Measurements from ENCODE around the gene METRNL. TPM values are rescaled to one million over a fixed set of nuclear protein-coding genes. Genes with fewer than 3 reads are reported as not detected.
"Not testable (repeated sequence)": the region's sequence is repeated elsewhere in the genome, so short reads cannot be mapped to it uniquely, and the experiment has no call there.

METRNL gene
- total RNA-seq, 4 donors from 2014 or later: 80.3 to 137 (median 87.7) TPM

GRCh38 chr17:83133302-83134121 is 54.1 kb downstream of the METRNL start:
- WGBS, 2 donors: 59 to 64% methylated on average over 11 of the region's 16 CpGs
- Histone ChIP-seq H3K27ac (no peak overlapping the region), H3K4me3 (no peak overlapping the region), H3K27me3 (peaks cover 0 to 58% (median 0%) of the 10 kb centered on the region in 4 donors), H3K36me3 (no peaks in the 10 kb centered on the region), H3K9me3 (no peaks in the 10 kb centered on the region), H3K4me1 (no peaks in the 10 kb centered on the region)
- DNase-seq: no peak
- intact Hi-C loops (cut with DNase I): no loop called here
- TF ChIP-seq POLR2A (IDR thresholded peaks at IDR 0.05): no peak
- TF ChIP-seq, protein P1, sequence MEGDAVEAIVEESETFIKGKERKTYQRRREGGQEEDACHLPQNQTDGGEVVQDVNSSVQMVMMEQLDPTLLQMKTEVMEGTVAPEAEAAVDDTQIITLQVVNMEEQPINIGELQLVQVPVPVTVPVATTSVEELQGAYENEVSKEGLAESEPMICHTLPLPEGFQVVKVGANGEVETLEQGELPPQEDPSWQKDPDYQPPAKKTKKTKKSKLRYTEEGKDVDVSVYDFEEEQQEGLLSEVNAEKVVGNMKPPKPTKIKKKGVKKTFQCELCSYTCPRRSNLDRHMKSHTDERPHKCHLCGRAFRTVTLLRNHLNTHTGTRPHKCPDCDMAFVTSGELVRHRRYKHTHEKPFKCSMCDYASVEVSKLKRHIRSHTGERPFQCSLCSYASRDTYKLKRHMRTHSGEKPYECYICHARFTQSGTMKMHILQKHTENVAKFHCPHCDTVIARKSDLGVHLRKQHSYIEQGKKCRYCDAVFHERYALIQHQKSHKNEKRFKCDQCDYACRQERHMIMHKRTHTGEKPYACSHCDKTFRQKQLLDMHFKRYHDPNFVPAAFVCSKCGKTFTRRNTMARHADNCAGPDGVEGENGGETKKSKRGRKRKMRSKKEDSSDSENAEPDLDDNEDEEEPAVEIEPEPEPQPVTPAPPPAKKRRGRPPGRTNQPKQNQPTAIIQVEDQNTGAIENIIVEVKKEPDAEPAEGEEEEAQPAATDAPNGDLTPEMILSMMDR (IDR thresholded peaks at IDR 0.05): no peak

DNA sequence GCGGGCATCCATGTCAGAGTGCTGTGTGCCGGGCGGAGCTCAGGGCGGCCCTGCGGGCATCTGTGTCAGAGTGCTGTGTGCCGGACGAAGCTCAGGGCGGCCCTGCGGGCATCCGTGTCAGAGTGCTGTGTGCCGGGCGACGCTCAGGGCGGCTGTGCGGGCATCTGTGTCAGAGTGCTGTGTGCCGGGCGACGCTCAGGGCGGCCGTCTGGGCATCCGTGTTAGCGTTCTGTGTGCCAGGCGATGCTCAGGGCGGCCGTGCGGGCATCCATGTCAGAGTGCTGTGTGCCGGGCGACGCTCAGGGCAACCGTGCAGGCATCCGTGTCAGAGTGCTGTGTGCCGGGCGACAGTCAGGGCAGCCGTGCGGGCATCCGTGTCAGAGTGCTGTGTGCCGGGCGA is 55.0 kb downstream of the METRNL start:
- H3K36me3 ChIP-seq; H3K9me3 ChIP-seq; H3K4me1 ChIP-seq; DNase-seq; intact Hi-C loops (cut with DNase I); H3K4me3 ChIP-seq; H3K27ac ChIP-seq: not testable (repeated sequence)
- WGBS, 2 donors: 92 to 100% methylated on average over 1 to 5 of the region's 38 CpGs
- H3K27me3 ChIP-seq: peaks cover 0 to 54% (median 0%) of the 10 kb centered on the region in 4 donors

DNA sequence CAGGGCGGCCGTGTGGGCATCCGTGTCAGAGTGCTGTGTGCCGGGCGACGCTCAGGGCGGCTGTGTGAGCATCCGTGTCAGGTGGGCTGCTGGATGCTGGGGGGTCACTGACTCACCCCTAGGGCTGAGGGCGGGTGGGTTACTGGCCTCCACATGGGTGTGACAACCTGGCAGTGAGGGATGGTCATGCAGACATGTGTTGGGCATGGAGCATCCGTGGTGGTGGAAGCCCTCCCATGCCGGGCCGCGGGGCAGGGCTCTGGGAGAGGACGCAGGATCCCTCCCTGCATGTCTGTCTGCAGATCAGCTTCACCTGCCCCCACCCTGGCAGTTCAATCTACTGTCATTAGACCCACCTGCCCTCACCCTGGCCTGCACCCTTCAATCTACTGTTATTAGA is 56.3 kb downstream of the METRNL start:
- Histone ChIP-seq H3K4me1 (no peaks in the 10 kb centered on the region), H3K36me3 (no peaks in the 10 kb centered on the region), H3K4me3 (no peak overlapping the region), H3K9me3 (no peaks in the 10 kb centered on the region), H3K27ac (no peak overlapping the region), H3K27me3 (peaks cover 0 to 54% (median 0%) of the 10 kb centered on the region in 4 donors)
- TF ChIP-seq POLR2A (IDR thresholded peaks at IDR 0.05): no peak
- TF ChIP-seq, protein P1 (IDR thresholded peaks at IDR 0.05): no peak
- DNase-seq: no peak
- WGBS, 2 donors: 100% methylated on average over 1 of the region's 14 CpGs; no CpG with 5 or more reads in 1 of the 2 donors
- intact Hi-C loops (cut with DNase I): no loop called here

DNA sequence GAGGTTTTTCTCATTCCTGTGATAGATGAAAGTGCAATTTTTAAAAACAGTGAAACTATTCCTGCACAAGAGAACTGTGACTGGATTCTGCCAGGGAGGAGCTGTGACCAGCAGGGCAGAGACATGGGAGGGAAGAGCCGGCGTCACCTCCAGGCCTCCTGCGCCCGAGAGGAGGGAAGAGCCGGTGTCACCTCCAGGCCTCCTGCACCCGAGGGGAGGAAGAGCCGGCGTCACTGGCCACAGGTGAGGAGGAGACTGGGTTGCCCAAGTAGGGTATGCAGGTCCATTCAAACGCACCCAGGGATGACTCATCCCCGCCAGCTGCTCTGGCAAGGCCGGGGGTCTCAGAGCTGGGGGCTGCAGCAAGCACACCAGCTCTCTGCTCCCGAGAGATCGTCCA is 56.7 kb downstream of the METRNL start:
- no peak overlapping the region for H3K27ac ChIP-seq
- 75 to 79% methylated on average over 4 to 13 of the region's 13 CpGs for WGBS, 2 donors
- no peaks in the 10 kb centered on the region for H3K36me3 ChIP-seq
- no peaks in the 10 kb centered on the region for H3K4me1 ChIP-seq
- DNase-seq: no peak
- intact Hi-C loops (cut with DNase I): no loop called here
- no peak overlapping the region for H3K4me3 ChIP-seq
- peaks cover 0 to 54% (median 0%) of the 10 kb centered on the region in 4 donors for H3K27me3 ChIP-seq
- TF ChIP-seq, protein P1 (IDR thresholded peaks at IDR 0.05): no peak
- TF ChIP-seq POLR2A (IDR thresholded peaks at IDR 0.05): no peak
- H3K9me3 ChIP-seq: no peaks in the 10 kb centered on the region

DNA sequence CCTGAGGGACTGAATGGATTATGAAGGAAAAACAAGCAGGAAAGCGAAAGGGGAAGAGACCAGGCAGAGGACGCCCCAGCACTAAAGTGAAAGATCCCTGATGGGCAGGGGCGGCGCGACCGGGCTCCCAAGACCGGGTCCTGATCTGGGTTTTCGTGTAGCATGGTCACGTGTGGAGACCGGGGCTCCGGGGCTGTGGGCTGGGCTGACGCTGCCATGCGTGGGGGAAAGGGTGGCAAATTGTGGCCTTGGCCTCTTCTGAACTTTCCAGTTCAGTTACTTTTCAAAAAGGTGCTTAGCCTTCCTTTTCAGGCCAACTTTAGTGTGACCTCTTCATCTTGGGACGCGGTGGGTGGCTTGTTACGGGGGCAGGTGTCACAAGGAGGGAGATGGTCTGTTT is 57.5 kb downstream of the METRNL start:
- no peak for TF ChIP-seq POLR2A (IDR thresholded peaks at IDR 0.05)
- TF ChIP-seq, protein P1 (IDR thresholded peaks at IDR 0.05): no peak
- Histone ChIP-seq H3K27ac (no peak overlapping the region), H3K9me3 (no peaks in the 10 kb centered on the region), H3K4me3 (no peak overlapping the region), H3K36me3 (no peaks in the 10 kb centered on the region), H3K4me1 (no peaks in the 10 kb centered on the region), H3K27me3 (peaks cover 0 to 54% (median 0%) of the 10 kb centered on the region in 4 donors)
- DNase-seq: no peak
- intact Hi-C loops (cut with DNase I): no loop called here
- WGBS, 2 donors: 79 to 82% methylated on average over 13 of the region's 16 CpGs

Measured in esophagus squamous epithelium (tissue), 5 donors.